Fibroblast of mammary gland (primary cell): ENCODE results near the gene SOX13.

Experiments
- DNase-seq: peaks from one replicate; pipeline ENCODE4 v3.0.0-alpha.2; 2010; ENCODE audit warnings: low read depth
- H3K4me3 ChIP-seq: 2 replicates; pipeline ENCODE4 v1.5.1; 2011; ENCODE audit warnings: low read depth, mild to moderate bottlenecking, low read length, moderate library complexity; ENCODE audit not compliant: control insufficient read depth
- TF ChIP-seq, protein P1 (sequence below): conservative IDR thresholded peaks from 2 replicates; pipeline ENCODE4 v1.5.1; 2011; ENCODE audit warnings: low read depth, low read length, inconsistent platforms; ENCODE audit not compliant: control insufficient read depth, insufficient read depth

Gene SOX13

GRCh38 chr1:204033306-204033705, 39.6 kb upstream of the SOX13 start:
- no peak for DNase-seq
- no peak overlapping the region for H3K4me3 ChIP-seq
- TF ChIP-seq, protein P1, sequence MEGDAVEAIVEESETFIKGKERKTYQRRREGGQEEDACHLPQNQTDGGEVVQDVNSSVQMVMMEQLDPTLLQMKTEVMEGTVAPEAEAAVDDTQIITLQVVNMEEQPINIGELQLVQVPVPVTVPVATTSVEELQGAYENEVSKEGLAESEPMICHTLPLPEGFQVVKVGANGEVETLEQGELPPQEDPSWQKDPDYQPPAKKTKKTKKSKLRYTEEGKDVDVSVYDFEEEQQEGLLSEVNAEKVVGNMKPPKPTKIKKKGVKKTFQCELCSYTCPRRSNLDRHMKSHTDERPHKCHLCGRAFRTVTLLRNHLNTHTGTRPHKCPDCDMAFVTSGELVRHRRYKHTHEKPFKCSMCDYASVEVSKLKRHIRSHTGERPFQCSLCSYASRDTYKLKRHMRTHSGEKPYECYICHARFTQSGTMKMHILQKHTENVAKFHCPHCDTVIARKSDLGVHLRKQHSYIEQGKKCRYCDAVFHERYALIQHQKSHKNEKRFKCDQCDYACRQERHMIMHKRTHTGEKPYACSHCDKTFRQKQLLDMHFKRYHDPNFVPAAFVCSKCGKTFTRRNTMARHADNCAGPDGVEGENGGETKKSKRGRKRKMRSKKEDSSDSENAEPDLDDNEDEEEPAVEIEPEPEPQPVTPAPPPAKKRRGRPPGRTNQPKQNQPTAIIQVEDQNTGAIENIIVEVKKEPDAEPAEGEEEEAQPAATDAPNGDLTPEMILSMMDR, result no peak

DNA sequence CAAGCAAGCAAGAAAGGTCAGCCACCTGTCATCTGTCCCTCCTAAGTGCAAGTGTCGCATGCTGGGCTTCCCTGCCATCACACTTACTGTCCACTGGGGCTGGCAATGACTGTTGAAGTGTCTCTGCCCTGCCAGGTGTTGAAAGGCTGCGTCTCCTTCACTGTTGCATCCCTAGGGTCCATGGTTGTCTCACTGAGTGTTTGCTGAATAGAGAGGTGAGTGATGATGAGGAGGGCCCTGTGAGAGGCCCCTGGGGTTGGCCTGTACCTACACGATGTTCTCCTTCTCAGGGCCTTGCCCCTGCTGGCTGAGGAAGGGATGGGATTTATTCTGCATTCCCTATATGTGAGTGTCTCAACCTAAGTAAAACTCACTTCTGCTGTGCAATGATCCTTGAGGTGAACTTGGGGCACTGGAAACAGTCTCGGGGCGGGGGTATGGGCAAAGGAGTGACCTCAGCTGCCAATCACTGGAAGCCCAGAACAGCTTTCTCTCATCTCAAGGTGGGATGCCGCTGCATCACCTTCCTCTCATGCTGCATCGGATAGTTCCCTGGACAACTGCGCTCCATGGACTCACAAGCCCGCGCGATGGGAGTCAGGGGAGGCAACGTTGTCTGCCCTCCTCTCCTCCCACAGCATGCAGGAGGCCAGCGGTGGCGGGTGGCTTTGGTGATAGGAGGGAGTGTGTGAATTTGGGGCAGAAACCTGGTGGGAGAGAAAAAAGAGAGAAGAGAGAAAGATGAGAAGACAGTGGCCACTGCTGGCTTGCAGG, 35.8 kb upstream of the SOX13 start:
- TF ChIP-seq, protein P1, result peak; percentile 4
- no peak overlapping the region for H3K4me3 ChIP-seq
- no peak for DNase-seq

- H3K4me3 ChIP-seq, result no peak overlapping the region
- TF ChIP-seq, protein P1, result no peak
- DNase-seq, result peak; percentile 72
These were observed 31.6 kb upstream of the SOX13 start for GRCh38 chr1:204041232-204041767.

DNA sequence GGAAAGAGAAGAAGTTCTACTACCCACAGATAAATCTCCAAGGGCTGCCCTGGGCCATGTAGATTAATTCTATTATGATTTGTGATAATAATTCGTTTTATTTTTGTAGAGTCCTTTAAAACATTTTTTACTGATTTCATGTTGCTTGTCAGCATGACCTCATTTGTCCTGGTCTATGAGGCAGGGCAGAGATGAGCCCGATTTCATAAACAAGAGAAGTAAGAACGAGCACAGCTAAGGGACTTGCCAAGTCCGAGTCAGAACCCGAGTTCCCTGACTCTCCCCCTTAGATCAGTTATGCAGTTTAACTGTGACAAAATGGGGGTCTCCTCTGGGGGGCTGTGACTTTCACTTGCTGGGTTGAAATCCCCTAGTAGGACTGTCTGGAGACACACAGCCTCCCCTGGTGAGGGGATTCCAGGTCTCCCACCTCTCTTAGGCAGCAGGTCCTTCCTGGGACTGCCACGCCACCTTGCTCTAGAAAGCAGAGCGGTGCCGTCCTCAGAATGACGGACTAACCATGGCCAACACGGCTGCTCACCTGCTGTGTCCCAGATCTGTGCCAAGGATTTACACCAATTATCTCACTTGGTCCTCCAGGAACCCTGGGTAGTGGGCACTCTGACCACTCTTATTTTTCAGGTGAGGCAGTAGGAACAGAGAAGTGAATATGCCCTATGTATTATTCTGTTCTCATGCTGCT, 31.0 kb upstream of the SOX13 start:
- TF ChIP-seq, protein P1, result no peak
- H3K4me3 ChIP-seq, result no peak overlapping the region
- DNase-seq, result peak; percentile 82

GRCh38 chr1:204042516-204042915, 30.4 kb upstream of the SOX13 start:
- TF ChIP-seq, protein P1, result no peak
- no peak for DNase-seq

GRCh38 chr1:204043680-204044079, 29.2 kb upstream of the SOX13 start:
- no peak for DNase-seq
- H3K4me3 ChIP-seq, result no peak overlapping the region
- TF ChIP-seq, protein P1, result no peak

More at GRCh38 chr1:204042516-204042915, 30.4 kb upstream of the SOX13 start:
- no peak overlapping the region for H3K4me3 ChIP-seq
